Aorta (tissue), 5 donors: ENCODE data around the gene IGF2R. TPM values are rescaled to one million over a fixed set of nuclear protein-coding genes. Genes with fewer than 3 reads are reported as not detected.
"Not testable (repeated sequence)": the region's sequence is repeated elsewhere in the genome, so short reads cannot be mapped to it uniquely, and the experiment has no call there.

ENCODE experiments used
- ATAC-seq: fragments of 200-7000 bp; cut with Tn5 transposase; one replicate; pipeline ENCODE4 v1.9.1; 2022; ENCODE audit warnings: moderate library complexity; ENCODE audit not compliant: low FRiP score
- DNase-seq, 2 donors: peaks; one replicate each; pipeline ENCODE4 v3.0.0-alpha.2; 2020
- H3K27ac ChIP-seq, 2 donors: one replicate each; pipeline ENCODE4 v1.5.1; 2013; ENCODE audit warnings: low read length in 2 of 2, mild to moderate bottlenecking in 2 of 2, moderate library complexity in 2 of 2, control low read depth in 1 of 2, inconsistent platforms in 1 of 2, low read depth in 1 of 2
- H3K27me3 ChIP-seq, 2 donors: one replicate each; pipeline ENCODE4 v1.6.1; 2013; ENCODE audit warnings: control low read depth in 1 of 2, low read length in 1 of 2, mild to moderate bottlenecking in 1 of 2, moderate library complexity in 1 of 2; ENCODE audit not compliant: insufficient read depth in 2 of 2, control insufficient read depth in 1 of 2
- H3K36me3 ChIP-seq, 2 donors: one replicate each; pipeline ENCODE4 v1.6.1; 2013; ENCODE audit warnings: control low read depth in 1 of 2, low read length in 1 of 2, mild to moderate bottlenecking in 1 of 2; ENCODE audit not compliant: insufficient read depth in 2 of 2, control insufficient read depth in 1 of 2
- H3K4me1 ChIP-seq, 2 donors: one replicate each; pipeline ENCODE4 v1.6.1; 2013; ENCODE audit warnings: low read length in 2 of 2, control low read depth in 1 of 2, mild to moderate bottlenecking in 1 of 2, moderate library complexity in 1 of 2; ENCODE audit not compliant: insufficient read depth in 2 of 2, control insufficient read depth in 1 of 2
- H3K4me3 ChIP-seq, 2 donors: one replicate each; pipeline ENCODE4 v1.5.1; 2013; ENCODE audit warnings: low read length in 2 of 2, control low read depth in 1 of 2, mild to moderate bottlenecking in 1 of 2
- H3K9me3 ChIP-seq: one replicate; pipeline ENCODE4 v1.6.1; 2013; ENCODE audit warnings: mild to moderate bottlenecking, low read length; ENCODE audit not compliant: control insufficient read depth
- WGBS, 2 donors: extraction: QIAGEN DNeasy Blood & Tissue Kit; methylation state at CpG; one replicate each; pipeline ENCODE4 v1.1.7; 2013; 5-methylcytosine and 5-hydroxymethylcytosine counted together
- intact Hi-C, 2 donors: fragments of 100-400 bp; cut with DNase I; formaldehyde crosslinking; loops; one replicate each; pipeline versions ENCODE4 v1.14.2 to v1.15.0; 2022
- polyA plus RNA-seq, 2 donors: library from polyadenylated mRNA; stranded (reverse); fragments of 200-250 nt; gene quantifications; one replicate each; pipeline ENCODE4 v1.2.3, GENCODE V29; 2013
- total RNA-seq, 2 donors: library from RNA; stranded (reverse); fragmentation: NEBNext Ultra II Directional; extraction: Animal tissue kit (Norgen Biotek cat#: 25700); gene quantifications; one replicate each; pipeline ENCODE4 v1.2.1, GENCODE V29; 2021
- donor health status: healthy with polysubstance abuse.
- donor health status: Bipolar disorder and iron deficiency.
- donor health status: DM: no; HTN: no; CAD: no.
- donor health status: DM: no; HTN: no; CAD: no.
- donor health status: DM: yes; HTN: yes; CAD: no.

The IGF2R gene
- total and polyA plus RNA-seq, 4 donors, result 5.8 to 82.0 (median 54.6) TPM

DNA sequence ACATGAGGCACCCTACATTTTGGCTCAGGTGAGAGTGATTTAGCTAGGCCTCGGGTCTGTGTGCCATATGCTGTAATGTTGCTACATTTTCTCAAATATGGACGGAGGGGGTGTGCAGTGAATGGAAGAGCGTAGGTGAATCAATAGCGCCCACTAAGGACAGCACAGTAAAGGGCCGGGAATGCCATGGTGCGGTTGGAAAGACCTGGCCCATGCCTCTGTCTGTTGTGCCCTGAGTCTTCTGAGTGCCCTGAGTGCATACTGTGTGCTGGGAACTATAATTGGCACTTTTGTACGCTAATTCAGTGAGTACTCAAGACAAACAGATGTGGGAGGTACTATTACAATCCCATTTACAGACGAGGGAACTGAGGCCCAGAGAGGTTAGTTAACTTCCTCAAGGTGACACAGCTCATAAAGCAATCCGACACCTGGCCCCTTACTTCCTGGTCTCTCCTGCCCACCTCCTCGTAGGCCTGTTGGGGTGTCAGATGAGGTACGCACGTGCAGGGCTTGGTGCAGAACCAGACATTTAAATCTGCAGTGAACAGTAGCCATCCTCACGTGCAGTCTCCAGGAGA lies 170.0 kb downstream of the IGF2R start:
- no peak for DNase-seq

DNA sequence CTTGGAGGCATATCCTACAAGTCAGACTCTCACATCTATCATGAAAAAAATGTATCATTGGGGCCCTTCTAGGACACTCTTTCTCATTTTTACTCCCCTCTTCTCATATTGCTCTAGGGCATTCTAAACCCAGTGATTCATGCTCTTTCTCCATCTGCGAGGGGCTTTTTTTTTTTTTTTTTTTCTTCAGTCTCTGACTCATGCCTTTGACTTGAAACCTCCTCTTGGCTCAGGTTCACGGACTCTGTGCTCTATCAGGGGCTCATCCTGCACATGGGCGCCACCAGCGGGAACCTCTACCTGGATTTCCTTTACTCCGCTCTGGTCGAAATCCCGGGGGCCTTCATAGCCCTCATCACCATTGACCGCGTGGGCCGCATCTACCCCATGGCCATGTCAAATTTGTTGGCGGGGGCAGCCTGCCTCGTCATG lies 170.6 kb downstream of the IGF2R start:
- ATAC-seq, result peak; percentile 16

More for the DNA sequence above, 170.0 kb downstream of the IGF2R start:
- Histone ChIP-seq H3K36me3 (no peaks in the 10 kb centered on the region), H3K4me3 (no peak overlapping the region), H3K4me1 (peaks cover 0 to 6% of the 10 kb centered on the region in 2 donors), H3K27ac (peak overlapping the region; percentile 9 to 84), H3K9me3 (no peaks in the 10 kb centered on the region), H3K27me3 (no peaks in the 10 kb centered on the region)
- WGBS, 2 donors, result 70 to 71% methylated on average over 13 of the region's 13 CpGs
- no peak for ATAC-seq
- intact Hi-C loops, result loop anchor here (2.0 kb wide), 2 partner anchors 210 to 318 kb away; partner anchors contain the start of gene SLC22A3 (in 1 of the 2)

DNA sequence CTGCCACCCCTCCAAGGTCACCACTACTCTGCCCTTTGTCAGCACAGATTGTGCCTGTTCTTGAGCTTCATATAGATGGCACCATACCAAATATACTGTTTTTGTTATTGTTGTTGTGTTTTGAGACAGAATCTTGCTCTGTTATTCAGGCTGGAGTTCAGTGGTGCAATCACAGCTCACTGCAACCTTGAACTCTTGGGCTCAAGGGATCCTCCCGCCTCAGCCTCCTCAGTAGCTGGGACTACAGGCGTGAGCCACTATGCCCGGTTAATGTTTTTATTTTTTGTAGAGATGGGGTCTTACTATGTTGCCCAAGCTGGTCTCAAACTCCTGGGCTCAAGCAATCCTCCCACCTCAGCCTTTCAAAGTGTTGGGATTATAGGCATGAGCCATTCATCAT lies 171.6 kb downstream of the IGF2R start:
- 82 to 96% methylated on average over 3 of the region's 3 CpGs for WGBS, 2 donors
- H3K4me1 ChIP-seq, DNase-seq, H3K36me3 ChIP-seq, H3K9me3 ChIP-seq, ATAC-seq, H3K4me3 ChIP-seq, H3K27me3 ChIP-seq: not testable (repeated sequence)
- peak overlapping the region; percentile 82 to 95 for H3K27ac ChIP-seq
- intact Hi-C loops, result loop anchor here (5.0 kb wide), 2 partner anchors 97 to 212 kb away; no protein-coding TSS in a partner anchor

More for the DNA sequence above, 170.6 kb downstream of the IGF2R start:
- Histone ChIP-seq H3K36me3 (no peaks in the 10 kb centered on the region), H3K4me3 (no peak overlapping the region), H3K27me3 (no peaks in the 10 kb centered on the region), H3K27ac (peak overlapping the region; percentile 37 to 84), H3K9me3 (no peaks in the 10 kb centered on the region), H3K4me1 (peaks cover 1 to 6% of the 10 kb centered on the region in 2 donors)
- DNase-seq, result no peak
- intact Hi-C loops, result loop anchor here (2.0 kb wide), 2 partner anchors 209 to 317 kb away; partner anchors contain the start of gene SLC22A3 (in 1 of the 2)
- WGBS, 2 donors, result 73 to 78% methylated on average over 12 of the region's 12 CpGs

DNA sequence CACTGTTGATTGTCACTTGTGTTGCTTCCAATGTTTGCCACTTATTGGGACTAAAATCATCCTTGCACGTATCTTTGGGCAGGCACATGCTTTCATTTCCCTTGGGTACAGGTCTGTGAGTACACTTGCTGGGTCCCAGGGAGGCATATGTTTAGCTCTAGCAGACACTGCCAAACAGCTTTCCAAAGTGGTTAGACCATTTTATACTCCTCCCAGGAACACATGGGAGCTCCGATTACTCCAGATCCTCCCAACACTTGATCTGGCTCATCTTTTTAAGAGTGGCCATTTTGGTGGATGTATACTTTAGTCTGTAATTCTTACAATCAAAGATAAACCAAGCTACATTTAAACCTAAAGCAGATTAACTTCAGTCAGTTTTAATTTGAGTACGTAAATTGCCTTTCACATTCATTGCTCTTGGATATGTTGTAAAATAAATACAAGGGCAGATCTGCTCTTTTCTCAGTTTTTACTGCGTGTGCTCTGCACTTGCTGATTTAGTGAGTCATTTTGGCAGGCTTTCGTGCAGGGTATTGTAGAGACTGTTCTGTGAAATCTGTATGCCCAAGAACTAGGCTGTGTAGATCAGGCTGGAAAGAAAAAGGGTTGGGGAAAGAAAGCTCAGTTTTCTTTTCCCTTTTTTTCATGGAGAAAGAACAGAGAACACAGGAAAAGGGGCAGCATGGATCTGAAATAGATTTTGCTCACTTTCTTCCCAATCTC lies 172.3 kb downstream of the IGF2R start:
- Histone ChIP-seq H3K4me3 (no peak overlapping the region), H3K36me3 (no peaks in the 10 kb centered on the region), H3K27ac (peak overlapping the region; percentile 90 to 95), H3K9me3 (no peaks in the 10 kb centered on the region), H3K27me3 (no peaks in the 10 kb centered on the region), H3K4me1 (peaks cover 1 to 6% of the 10 kb centered on the region in 2 donors)
- ATAC-seq (peak; percentile 82), DNase-seq (no peak)
- 2 to 6% methylated on average over 5 of the region's 5 CpGs for WGBS, 2 donors
- intact Hi-C loops, result loop anchor here (5.0 kb wide), 2 partner anchors 96 to 211 kb away; no protein-coding TSS in a partner anchor

DNA sequence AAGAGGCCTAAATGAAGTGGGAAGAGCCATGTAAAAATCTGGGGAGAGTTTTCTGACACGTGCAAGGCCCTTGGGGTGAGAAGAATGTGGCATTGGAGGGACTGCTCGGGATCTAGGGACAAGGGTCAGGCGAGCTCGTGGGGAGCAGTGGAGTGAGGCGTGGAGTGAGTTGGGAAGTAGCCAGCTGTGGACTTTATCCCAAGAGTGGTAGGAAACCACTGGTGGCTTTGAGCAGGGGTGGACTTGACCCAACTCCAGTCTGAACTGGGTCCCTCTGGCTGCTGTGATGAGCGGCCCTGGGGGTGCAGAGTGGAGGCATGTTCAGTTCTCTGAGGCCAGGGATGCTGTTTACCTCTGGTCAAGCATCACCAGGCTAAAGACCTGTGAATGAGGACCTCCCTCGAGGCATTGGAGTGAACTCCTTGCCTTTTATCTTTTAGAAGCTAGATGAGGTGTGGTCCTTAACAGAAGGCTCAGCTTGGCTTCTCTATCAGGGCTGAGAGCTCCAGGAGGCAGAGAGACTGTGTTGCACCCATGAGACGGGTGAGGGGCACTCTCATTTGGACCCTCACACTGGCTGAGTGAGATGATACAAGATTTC lies 173.3 kb downstream of the IGF2R start:
- no peak for ATAC-seq

DNA sequence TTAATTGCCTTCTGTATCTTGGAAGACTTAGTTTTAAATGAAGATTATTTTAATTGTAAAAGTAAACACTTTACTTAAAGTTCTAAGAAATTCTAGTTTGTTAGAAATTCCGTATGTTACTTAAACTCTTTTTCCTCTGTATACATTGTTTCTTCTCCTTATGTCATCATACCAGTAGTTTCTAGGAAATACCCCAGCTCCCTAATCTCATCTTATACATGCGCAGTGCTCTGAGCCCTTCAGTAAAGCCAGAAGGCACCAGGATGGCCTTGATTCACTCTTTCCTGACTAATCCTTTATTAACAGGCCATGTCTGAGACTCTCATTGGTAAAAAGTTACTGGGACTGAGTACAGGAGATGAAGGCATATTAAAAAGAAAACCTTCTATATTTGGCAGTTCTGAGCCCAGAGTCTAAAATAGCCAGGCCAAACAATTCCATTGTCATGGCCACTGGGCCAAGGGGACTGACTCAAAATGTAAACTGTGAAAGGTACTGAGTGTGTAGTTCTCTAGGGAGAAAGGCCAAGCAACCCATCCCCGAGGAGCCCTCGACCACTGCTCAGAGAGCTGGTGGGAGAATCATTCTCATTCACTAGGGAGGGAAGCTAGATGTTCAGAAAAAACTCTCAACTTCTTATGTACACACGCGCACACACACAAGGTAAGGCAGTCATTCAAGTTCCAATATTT lies 177.7 kb downstream of the IGF2R start:
- intact Hi-C loops, result loop anchor here in 1 of 2 donors (5.0 kb wide), 1 partner anchor 76 kb away; no protein-coding TSS in a partner anchor
- ATAC-seq, result peak; percentile 72

More for the DNA sequence above, 173.3 kb downstream of the IGF2R start:
- Histone ChIP-seq H3K36me3 (no peaks in the 10 kb centered on the region), H3K27me3 (no peaks in the 10 kb centered on the region), H3K27ac (peak overlapping the region; percentile 90 to 95), H3K4me1 (peaks cover 3 to 9% of the 10 kb centered on the region in 2 donors), H3K4me3 (no peak overlapping the region), H3K9me3 (no peaks in the 10 kb centered on the region)
- WGBS, 2 donors, result 55 to 56% methylated on average over 8 of the region's 8 CpGs
- DNase-seq, result no peak
- intact Hi-C loops, result loop anchor here (5.0 kb wide), 2 partner anchors 95 to 210 kb away; no protein-coding TSS in a partner anchor

DNA sequence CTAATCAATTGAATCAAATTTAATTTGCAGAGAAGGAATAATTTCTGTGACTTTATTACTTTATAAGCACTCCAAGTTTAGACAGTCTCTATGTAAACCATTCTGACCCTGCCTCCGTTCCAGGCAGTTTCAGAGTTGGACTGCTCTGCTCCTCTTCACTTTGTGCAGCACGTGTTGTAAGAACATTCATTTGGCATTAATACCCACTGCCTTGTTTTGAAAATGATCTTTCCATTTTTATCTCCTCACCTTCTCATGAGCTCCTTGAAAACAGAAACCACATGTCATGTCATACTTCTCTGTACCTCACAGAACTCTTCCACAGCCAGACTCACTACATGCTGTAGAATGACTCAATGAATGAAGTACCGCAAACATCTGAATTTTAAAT lies 178.3 kb downstream of the IGF2R start:
- no peak for ATAC-seq
- DNase-seq, result no peak
- no peaks in the 10 kb centered on the region for H3K36me3 ChIP-seq
- H3K4me1 ChIP-seq, result peaks cover 5 to 13% of the 10 kb centered on the region in 2 donors
- no peak overlapping the region for H3K4me3 ChIP-seq
- intact Hi-C loops, result loop anchor here in 1 of 2 donors (5.0 kb wide), 1 partner anchor 75 kb away; no protein-coding TSS in a partner anchor
- WGBS, 2 donors, result 24 to 35% methylated on average over 3 of the region's 3 CpGs
- peak overlapping the region in 1 of 2 donors; percentile 87 for H3K27ac ChIP-seq
- H3K27me3 ChIP-seq, result no peaks in the 10 kb centered on the region
- no peaks in the 10 kb centered on the region for H3K9me3 ChIP-seq

More for the DNA sequence above, 177.7 kb downstream of the IGF2R start:
- DNase-seq, result no peak
- 29 to 31% methylated on average over 6 of the region's 6 CpGs for WGBS, 2 donors
- H3K4me3 ChIP-seq, result no peak overlapping the region
- no peaks in the 10 kb centered on the region for H3K36me3 ChIP-seq
- no peaks in the 10 kb centered on the region for H3K27me3 ChIP-seq
- H3K9me3 ChIP-seq, result no peaks in the 10 kb centered on the region
- H3K27ac ChIP-seq, result peak overlapping the region; percentile 74 to 87
- H3K4me1 ChIP-seq, result peaks cover 5 to 14% of the 10 kb centered on the region in 2 donors

DNA sequence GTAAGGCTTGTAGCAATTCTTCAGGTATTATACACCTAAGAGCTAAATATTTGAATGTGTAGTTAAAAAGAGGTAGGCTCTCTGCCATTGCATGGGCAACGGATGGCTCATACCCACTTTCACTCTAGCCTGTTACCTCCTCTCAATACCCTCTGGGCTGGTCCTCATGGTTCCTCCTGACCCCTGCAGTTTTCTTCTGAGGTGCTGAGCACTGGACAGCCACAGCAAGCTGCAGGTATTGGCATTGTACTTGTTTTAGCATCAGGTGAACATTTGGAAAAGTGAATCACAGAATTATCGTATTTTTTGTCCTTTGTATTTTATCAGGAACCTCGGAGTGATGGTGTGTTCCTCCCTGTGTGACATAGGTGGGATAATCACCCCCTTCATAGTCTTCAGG lies 185.6 kb downstream of the IGF2R start:
- Histone ChIP-seq H3K4me3 (no peak overlapping the region), H3K4me1 (no peaks in the 10 kb centered on the region), H3K9me3 (no peaks in the 10 kb centered on the region), H3K36me3 (no peaks in the 10 kb centered on the region), H3K27me3 (no peaks in the 10 kb centered on the region), H3K27ac (no peak overlapping the region)
- ATAC-seq (no peak), DNase-seq (no peak)
- WGBS, 2 donors, result 95 to 96% methylated on average over 3 of the region's 3 CpGs
- intact Hi-C loops, result loop anchor here in 1 of 2 donors (5.0 kb wide), 1 partner anchor 48 kb away; no protein-coding TSS in a partner anchor
